ENCODE data around the gene GRM7.

GRM7 gene

DNA sequence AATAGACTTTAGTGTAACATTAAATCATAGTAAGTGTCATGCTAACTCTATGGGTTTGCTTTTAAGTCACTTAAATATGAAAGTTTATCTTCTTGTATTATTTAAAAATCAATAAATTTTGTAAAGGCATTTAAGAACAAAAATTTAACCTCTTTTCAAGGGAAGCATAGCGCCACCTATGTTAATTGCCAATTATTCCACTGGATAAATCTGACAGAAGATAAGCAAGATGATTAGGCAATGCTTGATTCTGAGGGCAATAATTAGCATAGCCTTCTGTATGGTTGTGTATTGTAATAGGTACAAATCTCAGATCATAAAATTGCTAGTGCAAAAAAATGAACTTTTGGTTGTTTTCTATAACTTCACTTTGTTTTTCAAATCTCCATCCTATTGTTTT is 560.1 kb downstream of the GRM7 start:
- H3K36me3 ChIP-seq (ENCODE audit: control insufficient read depth in 1 of 2, insufficient read depth in 2 of 2, low read length in 2 of 2), result no peaks in the 10 kb centered on the region
- no peak overlapping the region for H4K91ac ChIP-seq (ENCODE audit: low read depth, low read length)
- no peak overlapping the region for H2AFZ ChIP-seq (ENCODE audit: insufficient read depth, low read length, poor library complexity)
- H3K4ac ChIP-seq (ENCODE audit: low read depth, low read length), result no peak overlapping the region
- H2AK5ac ChIP-seq (ENCODE audit: low read length), result no peak overlapping the region
- H3K18ac ChIP-seq (ENCODE audit: low read length), result no peak overlapping the region
- H3K23ac ChIP-seq (ENCODE audit: low read length), result no peak overlapping the region
- no peaks in the 10 kb centered on the region for H3K79me1 ChIP-seq (ENCODE audit: low read length)
- H3K4me2 ChIP-seq (ENCODE audit: low read length), result no peak overlapping the region
- no peak for DNase-seq
- no peak overlapping the region for H4K8ac ChIP-seq (ENCODE audit: low read depth, low read length)
- no peak overlapping the region for H2BK12ac ChIP-seq (ENCODE audit: low read length)
- no peak overlapping the region for H3K4me3 ChIP-seq (ENCODE audit: low read depth, low read length)
- H4K12ac ChIP-seq (ENCODE audit: low read depth, low read length), result no peak overlapping the region
- no peak overlapping the region for H3K9ac ChIP-seq (ENCODE audit: low read length)
- no peak overlapping the region for H3K27ac ChIP-seq (ENCODE audit: low read depth, low read length)
- H3K79me2 ChIP-seq (ENCODE audit: control insufficient read depth, insufficient read depth, low read length, poor library complexity), result no peaks in the 10 kb centered on the region
- no CpG with 5 or more reads among the region's 1 CpG for WGBS (ENCODE audit: extremely low coverage, insufficient coverage, insufficient read length)
- no peaks in the 10 kb centered on the region for H3K27me3 ChIP-seq (ENCODE audit: insufficient read depth, low read length)
- no peak overlapping the region for H3K14ac ChIP-seq (ENCODE audit: low read length)
- no peaks in the 10 kb centered on the region for H3K4me1 ChIP-seq (ENCODE audit: control insufficient read depth in 1 of 2, insufficient read depth in 2 of 2, low read length in 2 of 2)
- no peak overlapping the region for H2BK5ac ChIP-seq (ENCODE audit: low read depth, low read length, poor library complexity)
- no peaks in the 10 kb centered on the region for H3K9me3 ChIP-seq (ENCODE audit: insufficient read depth, low read depth, low read length)
- no peak overlapping the region for H2BK120ac ChIP-seq (ENCODE audit: insufficient read depth, low read length, poor library complexity)

DNA sequence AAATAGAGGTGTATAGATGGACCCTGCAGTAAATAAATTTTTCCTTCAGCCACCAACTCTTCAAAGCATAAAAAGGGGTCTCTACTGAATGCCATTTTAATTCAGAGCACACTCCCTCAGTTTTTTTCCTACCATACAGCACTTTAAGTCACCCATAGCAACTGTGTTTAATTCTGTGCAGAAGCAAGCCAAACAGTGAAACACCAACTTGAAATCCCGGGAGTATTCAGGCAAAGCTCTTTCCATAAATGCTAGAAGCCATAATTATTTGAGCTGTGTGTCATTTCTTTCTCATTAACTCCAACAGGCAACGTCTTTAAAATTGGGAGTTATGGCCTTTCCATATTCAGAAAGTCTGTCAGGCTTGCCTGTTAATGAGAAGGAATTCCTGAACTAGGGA is 562.1 kb downstream of the GRM7 start:
- WGBS (ENCODE audit: extremely low coverage, insufficient coverage, insufficient read length), result no CpG with 5 or more reads among the region's 2 CpGs
- H3K79me1 ChIP-seq (ENCODE audit: low read length), result no peaks in the 10 kb centered on the region
- H3K36me3 ChIP-seq (ENCODE audit: control insufficient read depth in 1 of 2, insufficient read depth in 2 of 2, low read length in 2 of 2), result no peaks in the 10 kb centered on the region
- no peak overlapping the region for H2BK12ac ChIP-seq (ENCODE audit: low read length)
- H3K27me3 ChIP-seq (ENCODE audit: insufficient read depth, low read length), result no peaks in the 10 kb centered on the region
- no peak overlapping the region for H3K27ac ChIP-seq (ENCODE audit: low read depth, low read length)
- no peak overlapping the region for H3K4ac ChIP-seq (ENCODE audit: low read depth, low read length)
- no peak overlapping the region for H2BK120ac ChIP-seq (ENCODE audit: insufficient read depth, low read length, poor library complexity)
- H3K4me3 ChIP-seq (ENCODE audit: low read depth, low read length), result no peak overlapping the region
- no peak overlapping the region for H3K18ac ChIP-seq (ENCODE audit: low read length)
- no peak overlapping the region for H3K23ac ChIP-seq (ENCODE audit: low read length)
- no peak overlapping the region for H3K14ac ChIP-seq (ENCODE audit: low read length)
- no peak overlapping the region for H4K8ac ChIP-seq (ENCODE audit: low read depth, low read length)
- H3K9ac ChIP-seq (ENCODE audit: low read length), result no peak overlapping the region
- no peak overlapping the region for H2AK5ac ChIP-seq (ENCODE audit: low read length)
- no peak overlapping the region for H2BK5ac ChIP-seq (ENCODE audit: low read depth, low read length, poor library complexity)
- H2AFZ ChIP-seq (ENCODE audit: insufficient read depth, low read length, poor library complexity), result no peak overlapping the region
- H3K4me1 ChIP-seq (ENCODE audit: control insufficient read depth in 1 of 2, insufficient read depth in 2 of 2, low read length in 2 of 2), result no peaks in the 10 kb centered on the region
- H4K91ac ChIP-seq (ENCODE audit: low read depth, low read length), result no peak overlapping the region
- H4K12ac ChIP-seq (ENCODE audit: low read depth, low read length), result no peak overlapping the region
- H3K79me2 ChIP-seq (ENCODE audit: control insufficient read depth, insufficient read depth, low read length, poor library complexity), result no peaks in the 10 kb centered on the region
- H3K4me2 ChIP-seq (ENCODE audit: low read length), result no peak overlapping the region
- no peak for DNase-seq
- no peaks in the 10 kb centered on the region for H3K9me3 ChIP-seq (ENCODE audit: insufficient read depth, low read depth, low read length)

DNA sequence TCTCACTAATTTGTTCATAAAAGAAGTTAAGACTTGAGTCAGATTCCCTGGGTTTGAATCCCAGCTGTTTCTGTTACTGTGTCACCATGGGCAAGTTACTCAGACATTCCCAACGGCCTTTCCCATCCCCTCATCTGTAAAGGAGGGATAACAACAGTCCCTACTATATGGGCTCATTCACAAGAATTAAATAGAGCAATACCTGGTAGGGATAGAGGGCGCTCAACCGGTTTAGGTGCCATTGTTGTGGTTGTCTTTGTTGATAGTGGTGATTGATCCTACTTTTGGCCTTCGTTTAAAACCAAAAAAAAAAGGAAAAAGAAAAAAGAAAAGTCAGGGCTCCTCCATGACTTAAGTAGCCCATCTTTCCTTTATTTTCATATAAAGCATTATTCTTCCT is 563.1 kb downstream of the GRM7 start:
- Histone ChIP-seq H3K4me2 (ENCODE audit: low read length) (no peak overlapping the region), H2BK5ac (ENCODE audit: low read depth, low read length, poor library complexity) (no peak overlapping the region), H3K27me3 (ENCODE audit: insufficient read depth, low read length) (no peaks in the 10 kb centered on the region), H4K8ac (ENCODE audit: low read depth, low read length) (no peak overlapping the region), H3K18ac (ENCODE audit: low read length) (no peak overlapping the region), H3K23ac (ENCODE audit: low read length) (no peak overlapping the region), H3K36me3 (ENCODE audit: control insufficient read depth in 1 of 2, insufficient read depth in 2 of 2, low read length in 2 of 2) (no peaks in the 10 kb centered on the region), H3K14ac (ENCODE audit: low read length) (no peak overlapping the region), H3K79me1 (ENCODE audit: low read length) (no peaks in the 10 kb centered on the region), H2BK12ac (ENCODE audit: low read length) (no peak overlapping the region), H4K91ac (ENCODE audit: low read depth, low read length) (no peak overlapping the region), H3K79me2 (ENCODE audit: control insufficient read depth, insufficient read depth, low read length, poor library complexity) (no peaks in the 10 kb centered on the region), H3K4ac (ENCODE audit: low read depth, low read length) (no peak overlapping the region), H3K4me1 (ENCODE audit: control insufficient read depth in 1 of 2, insufficient read depth in 2 of 2, low read length in 2 of 2) (no peaks in the 10 kb centered on the region), H2AK5ac (ENCODE audit: low read length) (no peak overlapping the region), H3K27ac (ENCODE audit: low read depth, low read length) (no peak overlapping the region), H2AFZ (ENCODE audit: insufficient read depth, low read length, poor library complexity) (no peak overlapping the region), H3K9me3 (ENCODE audit: insufficient read depth, low read depth, low read length) (no peaks in the 10 kb centered on the region), H2BK120ac (ENCODE audit: insufficient read depth, low read length, poor library complexity) (no peak overlapping the region), H3K4me3 (ENCODE audit: low read depth, low read length) (no peak overlapping the region), H4K12ac (ENCODE audit: low read depth, low read length) (no peak overlapping the region), H3K9ac (ENCODE audit: low read length) (no peak overlapping the region)
- DNase-seq, result no peak
- no CpG with 5 or more reads among the region's 4 CpGs for WGBS (ENCODE audit: extremely low coverage, insufficient coverage, insufficient read length)

DNA sequence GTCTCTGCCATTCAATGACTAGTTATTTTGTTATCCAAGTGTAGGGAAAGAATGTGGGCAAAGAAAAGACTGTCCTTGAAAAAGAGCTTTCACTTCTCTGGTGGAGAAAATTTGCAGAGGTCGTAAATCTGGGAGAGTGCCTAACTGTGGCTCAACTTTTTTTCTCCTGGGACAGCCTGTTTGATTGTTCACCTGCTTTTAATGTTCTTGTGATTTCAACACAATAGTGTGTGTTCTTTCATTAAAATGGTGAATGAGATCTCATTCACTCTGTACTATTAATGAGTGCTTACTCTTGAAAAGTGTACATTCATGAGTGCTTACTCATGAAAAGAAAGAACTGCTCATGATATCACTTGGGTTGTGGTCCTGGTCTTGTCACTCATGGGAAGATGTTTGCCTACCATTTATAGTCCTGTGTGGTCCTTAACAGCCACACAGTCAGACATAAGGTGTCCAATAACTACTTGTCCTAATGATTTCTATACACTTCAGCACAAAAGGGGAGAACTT is 567.3 kb downstream of the GRM7 start:
- no peak overlapping the region for H4K8ac ChIP-seq (ENCODE audit: low read depth, low read length)
- H4K12ac ChIP-seq (ENCODE audit: low read depth, low read length), result no peak overlapping the region
- no peak overlapping the region for H3K4ac ChIP-seq (ENCODE audit: low read depth, low read length)
- H2AFZ ChIP-seq (ENCODE audit: insufficient read depth, low read length, poor library complexity), result no peak overlapping the region
- no peak overlapping the region for H2BK5ac ChIP-seq (ENCODE audit: low read depth, low read length, poor library complexity)
- H2AK5ac ChIP-seq (ENCODE audit: low read length), result no peak overlapping the region
- no peak overlapping the region for H3K27ac ChIP-seq (ENCODE audit: low read depth, low read length)
- H3K23ac ChIP-seq (ENCODE audit: low read length), result no peak overlapping the region
- H4K91ac ChIP-seq (ENCODE audit: low read depth, low read length), result no peak overlapping the region
- no peaks in the 10 kb centered on the region for H3K9me3 ChIP-seq (ENCODE audit: insufficient read depth, low read depth, low read length)
- no peaks in the 10 kb centered on the region for H3K27me3 ChIP-seq (ENCODE audit: insufficient read depth, low read length)
- H3K79me2 ChIP-seq (ENCODE audit: control insufficient read depth, insufficient read depth, low read length, poor library complexity), result no peaks in the 10 kb centered on the region
- no peak overlapping the region for H3K14ac ChIP-seq (ENCODE audit: low read length)
- H3K18ac ChIP-seq (ENCODE audit: low read length), result no peak overlapping the region
- no peaks in the 10 kb centered on the region for H3K36me3 ChIP-seq (ENCODE audit: control insufficient read depth in 1 of 2, insufficient read depth in 2 of 2, low read length in 2 of 2)
- no peaks in the 10 kb centered on the region for H3K79me1 ChIP-seq (ENCODE audit: low read length)
- no peak overlapping the region for H3K4me2 ChIP-seq (ENCODE audit: low read length)
- no CpG with 5 or more reads among the region's 1 CpG for WGBS (ENCODE audit: extremely low coverage, insufficient coverage, insufficient read length)
- H3K4me1 ChIP-seq (ENCODE audit: control insufficient read depth in 1 of 2, insufficient read depth in 2 of 2, low read length in 2 of 2), result no peaks in the 10 kb centered on the region
- DNase-seq, result no peak
- no peak overlapping the region for H3K9ac ChIP-seq (ENCODE audit: low read length)
- H3K4me3 ChIP-seq (ENCODE audit: low read depth, low read length), result no peak overlapping the region
- no peak overlapping the region for H2BK12ac ChIP-seq (ENCODE audit: low read length)
- no peak overlapping the region for H2BK120ac ChIP-seq (ENCODE audit: insufficient read depth, low read length, poor library complexity)
